IMR-90 (cell line): ENCODE results near the gene ATP6V1G1. TPM values are rescaled to one million over a fixed set of nuclear protein-coding genes. Genes with fewer than 3 reads are reported as not detected.

Experiments used
- ATAC-seq: fragments of 200-7000 bp; cut with Tn5 transposase; 2 replicates; pipeline ENCODE4 v1.9.1; 2020; ENCODE audit warnings: low read depth, mild to moderate bottlenecking, moderate library complexity
- BruUV-seq: library from RNA; stranded (reverse); fragments of 400-500 nt; replicated peaks from 2 replicates; lab custom pipeline; 2021; lab: Mats Ljungman, UMichigan
- CTCF ChIA-PET: fragments of 300-600 bp; formaldehyde crosslinking; extraction: SDS; loops from one replicate; lab custom pipeline; 2021; ENCODE audit warnings: antibody characterized with exemption; lab: Yijun Ruan, JAX
- POLR2A ChIA-PET: fragments of 300-600 bp; sonication (Branson Sonifier 250); formaldehyde crosslinking; loops from one replicate; lab custom pipeline; 2022; ENCODE audit warnings: antibody characterized with exemption; ENCODE audit not compliant: unreplicated experiment; lab: Charles Lee
- DNase-seq: peaks from one replicate; pipeline ENCODE4 v3.0.0; 2013
- H2AFZ ChIP-seq: replicated peaks from 2 replicates; pipeline ENCODE3; 2013; ENCODE audit warnings: low read length, mild to moderate bottlenecking; ENCODE audit not compliant: poor library complexity
- H2AK5ac ChIP-seq: 2 replicates; pipeline ENCODE4 v1.6.1; 2013; ENCODE audit warnings: low read depth, low read length, inconsistent platforms
- H2AK9ac ChIP-seq: replicated peaks from 2 replicates; pipeline ENCODE3; 2013; ENCODE audit warnings: mild to moderate bottlenecking, low read depth, low read length, moderate library complexity; ENCODE audit not compliant: poor library complexity
- H2BK120ac ChIP-seq: 2 replicates; pipeline ENCODE4 v1.6.1; 2013; ENCODE audit warnings: low read depth, low read length, inconsistent platforms
- H2BK15ac ChIP-seq: 3 replicates; pipeline ENCODE4 v1.6.1; 2013; ENCODE audit warnings: low read depth, low read length, inconsistent platforms
- H2BK20ac ChIP-seq: 2 replicates; pipeline ENCODE4 v1.6.1; 2013; ENCODE audit warnings: low read depth, mild to moderate bottlenecking, inconsistent platforms, low read length, moderate library complexity
- H2BK5ac ChIP-seq: 2 replicates; pipeline ENCODE4 v1.6.1; 2013; ENCODE audit warnings: mild to moderate bottlenecking, low read depth, low read length, inconsistent platforms; ENCODE audit not compliant: poor library complexity, severe bottlenecking
- H3K14ac ChIP-seq: replicated peaks from 2 replicates; pipeline ENCODE4 v1.6.1; 2013; ENCODE audit warnings: low read depth, low read length, inconsistent platforms
- H3K18ac ChIP-seq: 2 replicates; pipeline ENCODE4 v1.6.1; 2013; ENCODE audit warnings: low read depth, low read length, control low read depth
- H3K23ac ChIP-seq: 2 replicates; pipeline ENCODE4 v1.6.1; 2013; ENCODE audit warnings: low read depth, low read length, inconsistent platforms
- H3K27ac ChIP-seq: 2 replicates; pipeline ENCODE4 v1.5.1; 2013; ENCODE audit warnings: mild to moderate bottlenecking, control low read depth, low read length; ENCODE audit not compliant: insufficient read depth
- H3K27me3 ChIP-seq: 2 replicates; pipeline ENCODE4 v1.6.1; 2013; ENCODE audit warnings: low read length; ENCODE audit not compliant: control insufficient read depth, insufficient read depth
- H3K36me3 ChIP-seq: 2 replicates; pipeline ENCODE4 v1.6.1; 2013; ENCODE audit warnings: low read length, mixed read lengths; ENCODE audit not compliant: control insufficient read depth, insufficient read depth
- H3K4ac ChIP-seq: 2 replicates; pipeline ENCODE4 v1.6.1; 2013; ENCODE audit warnings: low read depth, low read length, inconsistent platforms
- H3K4me1 ChIP-seq: 2 replicates; pipeline ENCODE4 v1.6.1; 2013; ENCODE audit warnings: low read length, mixed read lengths; ENCODE audit not compliant: control insufficient read depth, insufficient read depth
- H3K4me2 ChIP-seq: 2 replicates; pipeline ENCODE4 v1.6.1; 2013; ENCODE audit warnings: low read depth, mild to moderate bottlenecking, control low read depth, low read length, moderate library complexity
- H3K4me3 ChIP-seq: 2 replicates; pipeline ENCODE4 v1.5.1; 2013; ENCODE audit warnings: low read depth, mild to moderate bottlenecking, control low read depth, low read length, moderate library complexity; ENCODE audit not compliant: insufficient read depth
- H3K56ac ChIP-seq: 2 replicates; pipeline ENCODE4 v1.6.1; 2013; ENCODE audit warnings: low read length, inconsistent platforms; ENCODE audit not compliant: insufficient read depth; ENCODE audit errors: extremely low read depth
- H3K79me1 ChIP-seq, 2 experiments: 2 replicates each; pipeline ENCODE4 v1.6.1; 2013; ENCODE audit warnings: low read length in 2 of 2, inconsistent platforms in 1 of 2, low read depth in 1 of 2
- H3K9ac ChIP-seq: 2 replicates; pipeline ENCODE4 v1.6.1; 2013; ENCODE audit warnings: low read depth, low read length, control low read depth
- H3K9me1 ChIP-seq: 2 replicates; pipeline ENCODE4 v1.6.1; 2013; ENCODE audit warnings: low read length, inconsistent platforms; ENCODE audit not compliant: insufficient read depth
- H3K9me3 ChIP-seq: 2 replicates; pipeline ENCODE4 v1.6.1; 2013; ENCODE audit warnings: low read length; ENCODE audit not compliant: control insufficient read depth, insufficient read depth
- H4K20me1 ChIP-seq: 2 replicates; pipeline ENCODE4 v1.6.1; 2013; ENCODE audit warnings: low read length, inconsistent platforms; ENCODE audit not compliant: insufficient read depth
- H4K5ac ChIP-seq: 2 replicates; pipeline ENCODE4 v1.6.1; 2013; ENCODE audit warnings: mild to moderate bottlenecking, low read depth, low read length, control low read depth
- H4K8ac ChIP-seq, 2 experiments: 2 replicates each; pipeline ENCODE4 v1.6.1; 2013; ENCODE audit warnings: low read depth in 2 of 2, low read length in 2 of 2, control low read depth in 1 of 2, inconsistent platforms in 1 of 2
- H4K91ac ChIP-seq: 2 replicates; pipeline ENCODE4 v1.6.1; 2013; ENCODE audit warnings: low read depth, low read length, inconsistent platforms; ENCODE audit not compliant: insufficient read depth
- BHLHE40 ChIP-seq: fragments of 150-350 bp; IDR thresholded peaks from 2 replicates; pipeline ENCODE4 v1.6.1; 2016; ENCODE audit warnings: mild to moderate bottlenecking, low read depth, low read length
- CEBPB ChIP-seq: IDR thresholded peaks from 2 replicates; pipeline ENCODE4 v1.6.1; 2012; ENCODE audit warnings: low read depth, low read length, improper control_type of control experiment
- CHD1 ChIP-seq: IDR thresholded peaks from 2 replicates; pipeline ENCODE4 v1.6.1; 2012; ENCODE audit warnings: low read depth, low read length, improper control_type of control experiment
- CTCF ChIP-seq: conservative IDR thresholded peaks from 2 replicates; pipeline ENCODE4 v1.5.1; 2012; ENCODE audit warnings: mild to moderate bottlenecking, low read depth, low read length, improper control_type of control experiment
- ELK1 ChIP-seq: fragments of 150-350 bp; IDR thresholded peaks from 2 replicates; pipeline ENCODE4 v1.6.1; 2016; ENCODE audit warnings: low read depth, mild to moderate bottlenecking, low read length, moderate library complexity, borderline replicate concordance
- FOS ChIP-seq: fragments of 150-350 bp; IDR thresholded peaks from 2 replicates; pipeline ENCODE4 v1.6.1; 2016; ENCODE audit warnings: low read depth, low read length
- MAZ ChIP-seq: IDR thresholded peaks from 2 replicates; pipeline ENCODE4 v1.6.1; 2012; ENCODE audit warnings: low read depth, mild to moderate bottlenecking, low read length, improper control_type of control experiment, moderate library complexity, borderline replicate concordance
- MXI1 ChIP-seq: IDR thresholded peaks from 2 replicates; pipeline ENCODE4 v1.6.1; 2012; ENCODE audit warnings: low read depth, mild to moderate bottlenecking, low read length, moderate library complexity, borderline replicate concordance
- POLR2A ChIP-seq: IDR thresholded peaks from 2 replicates; pipeline ENCODE4 v1.6.1; 2012; ENCODE audit warnings: mild to moderate bottlenecking, low read depth, low read length
- RAD21 ChIP-seq: IDR thresholded peaks from 2 replicates; pipeline ENCODE4 v1.6.1; 2012; ENCODE audit warnings: low read length, improper control_type of control experiment
- RCOR1 ChIP-seq: IDR thresholded peaks from 2 replicates; pipeline ENCODE4 v1.6.1; 2012; ENCODE audit warnings: mild to moderate bottlenecking, low read length, improper control_type of control experiment; ENCODE audit not compliant: insufficient replicate concordance
- RFX5 ChIP-seq: IDR thresholded peaks from 2 replicates; pipeline ENCODE4 v1.8.0; 2012; ENCODE audit warnings: low read depth, mild to moderate bottlenecking, low read length, moderate library complexity
- USF2 ChIP-seq: fragments of 150-350 bp; IDR thresholded peaks from 2 replicates; pipeline ENCODE4 v1.6.1; 2017; ENCODE audit warnings: mild to moderate bottlenecking, antibody characterized with exemption, low read length, low read depth
- WGBS, 2 experiments: methylation state at CpG; one replicate each; pipeline versions ENCODE4 v1.1.5 to v1.1.7; 2013; ENCODE audit warnings: missing lambda C conversion rate in 2 of 2; ENCODE audit not compliant: insufficient read length in 1 of 2; ENCODE audit errors: extremely low coverage in 2 of 2; 5-methylcytosine and 5-hydroxymethylcytosine counted together
- dilution Hi-C: fragments of 300-500 bp; cut with HindIII; formaldehyde crosslinking; loops from one replicate; pipeline ENCODE4 v1.14.3; 2018; ENCODE audit warnings: low sequenced_read_pairs; ENCODE audit not compliant: unreplicated experiment
- in situ Hi-C: fragments of 300-500 bp; cut with MboI; formaldehyde crosslinking; loops from 3 replicates; pipeline ENCODE4 v1.14.3; 2019; ENCODE audit warnings: low sequenced_read_pairs, inconsistent platforms, mixed read lengths
- intact Hi-C: fragments of 100-400 bp; cut with micrococcal nuclease; formaldehyde crosslinking; loops from 2 replicates; pipeline ENCODE4 v1.10.0; 2022
- polyA plus RNA-seq, 3 experiments: library from polyadenylated mRNA; depleted of rRNA; stranded (reverse); fragments of >200 nt; gene quantifications; 2 replicates each; pipeline ENCODE4 v1.2.3, GENCODE V29; 2012; ENCODE audit warnings: low replicate concordance in 1 of 3
- total RNA-seq: library from RNA; depleted of rRNA; stranded (reverse); fragments of >200 nt; gene quantifications from 2 replicates; pipeline ENCODE4 v1.2.3, GENCODE V29; 2012

The ATP6V1G1 gene
- total and polyA plus RNA-seq, 2 of the 4 experiments (the other 2 are of a cell fraction) = 52.0 to 70.9 TPM

- Histone ChIP-seq H2AFZ (no peak overlapping the region), H2AK5ac (no peak overlapping the region), H3K4me3 (no peak overlapping the region), H3K4ac (no peak overlapping the region), H3K27ac (no peak overlapping the region), H2BK5ac (no peak overlapping the region), H3K56ac (no peak overlapping the region), H2AK9ac (no peak overlapping the region), H3K27me3 (no peaks in the 10 kb centered on the region), H4K91ac (no peak overlapping the region), H2BK20ac (no peak overlapping the region), H3K14ac (no peak overlapping the region), H3K9me1 (no peaks in the 10 kb centered on the region; the same call in 1 of the 2 replicates), H3K18ac (no peak overlapping the region), H3K9ac (no peak overlapping the region), H3K4me2 (no peak overlapping the region), H3K79me1 (no peaks in the 10 kb centered on the region), H3K4me1 (no peaks in the 10 kb centered on the region), H3K23ac (no peak overlapping the region), H4K20me1 (no peaks in the 10 kb centered on the region), H2BK120ac (no peak overlapping the region), H3K9me3 (no peaks in the 10 kb centered on the region), H4K8ac (no peak overlapping the region), H2BK15ac (no peak overlapping the region), H3K36me3 (peaks cover 40% of the 10 kb centered on the region), H4K5ac (no peak overlapping the region)
- CTCF ChIA-PET = no interaction called here
- intact Hi-C loops = no loop called here
- 72% methylated on average over 3 of the region's 7 CpGs; no CpG with 5 or more reads in 1 of the 2 experiments for WGBS, 2 experiments
- ATAC-seq (no peak), DNase-seq (peak; percentile 18)
- TF ChIP-seq CEBPB = no peak
- no peak for TF ChIP-seq MAZ
- no peak for TF ChIP-seq POLR2A
- no peak for TF ChIP-seq FOS
- TF ChIP-seq RFX5 = no peak
- TF ChIP-seq RAD21 = no peak
- no peak for TF ChIP-seq MXI1
- no peak for TF ChIP-seq CHD1
- TF ChIP-seq BHLHE40 = no peak
- no peak for TF ChIP-seq ELK1
- TF ChIP-seq RCOR1 = no peak
- no peak for TF ChIP-seq CTCF
- no peak for TF ChIP-seq USF2
- no TSS peak for BruUV-seq
- POLR2A ChIA-PET = no interaction called here
- dilution Hi-C loops = no loop called here
- in situ Hi-C loops = no loop called here
Measured at GRCh38 chr9:114629563-114630090, 42.1 kb downstream of the ATP6V1G1 start.
